NCI-H2029 (cell line): ENCODE measurements around the gene MMP23B.
"Not testable (repeated sequence)": the region's sequence is repeated elsewhere in the genome, so short reads cannot be mapped to it uniquely, and the experiment has no call there.

ENCODE experiments used
- DNase-seq: peaks from one replicate; lab custom pipeline; 2025; lab: John Stamatoyannopoulos, UW

Gene MMP23B

GRCh38 chr1:1666526-1666925, 34.6 kb downstream of the MMP23B start:
- no peak for DNase-seq

DNA sequence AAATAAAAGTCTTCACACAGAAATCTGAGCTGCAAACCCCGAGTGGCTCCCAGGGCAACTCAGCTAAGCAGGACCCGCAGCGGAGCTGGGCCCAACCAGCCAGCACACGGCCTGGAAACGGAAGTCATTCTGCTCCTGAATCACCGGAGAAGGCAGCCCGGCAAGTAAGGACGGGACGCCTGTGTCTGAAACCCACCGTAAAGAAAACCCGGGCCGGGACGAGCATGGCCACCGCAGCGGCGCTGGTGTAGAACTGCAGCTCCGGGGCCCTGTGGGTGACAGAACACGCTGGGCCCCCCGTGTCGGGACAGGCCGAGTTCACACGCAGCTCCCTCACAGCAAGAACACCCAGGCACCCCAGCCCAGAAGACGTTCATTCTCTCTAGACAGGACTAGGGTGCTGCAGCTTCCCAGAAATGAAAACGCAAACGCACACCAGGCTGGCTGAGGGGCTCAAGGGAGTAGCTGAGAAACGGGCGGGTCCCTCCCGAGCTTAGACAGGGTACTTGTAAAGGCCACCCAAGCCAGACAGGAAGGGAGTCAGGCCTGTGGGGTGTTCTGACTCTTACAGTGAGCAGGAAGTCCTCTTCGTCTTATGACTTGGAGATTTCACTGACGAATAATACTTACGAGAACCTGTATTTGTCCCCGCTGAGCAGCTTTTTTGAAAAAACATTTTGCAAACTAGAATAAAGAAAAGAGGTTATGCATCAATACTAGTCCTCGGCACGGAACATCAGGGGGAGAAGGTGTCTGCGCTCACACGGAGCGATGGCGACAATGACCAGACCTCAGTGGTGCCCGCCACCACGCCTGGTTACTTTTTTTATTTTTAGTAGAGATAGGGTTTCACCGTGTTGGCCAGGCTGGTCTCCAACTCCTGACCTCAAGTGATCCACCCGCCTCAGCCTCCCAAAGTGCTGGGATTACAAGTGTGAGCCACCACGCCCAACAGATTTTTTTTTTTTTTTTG, 37.8 kb downstream of the MMP23B start:
- no peak for DNase-seq

- no peak for DNase-seq
These were observed 38.9 kb downstream of the MMP23B start for GRCh38 chr1:1670866-1671265.

- DNase-seq, result no peak
These were observed 39.6 kb downstream of the MMP23B start for GRCh38 chr1:1671365-1672119.

DNA sequence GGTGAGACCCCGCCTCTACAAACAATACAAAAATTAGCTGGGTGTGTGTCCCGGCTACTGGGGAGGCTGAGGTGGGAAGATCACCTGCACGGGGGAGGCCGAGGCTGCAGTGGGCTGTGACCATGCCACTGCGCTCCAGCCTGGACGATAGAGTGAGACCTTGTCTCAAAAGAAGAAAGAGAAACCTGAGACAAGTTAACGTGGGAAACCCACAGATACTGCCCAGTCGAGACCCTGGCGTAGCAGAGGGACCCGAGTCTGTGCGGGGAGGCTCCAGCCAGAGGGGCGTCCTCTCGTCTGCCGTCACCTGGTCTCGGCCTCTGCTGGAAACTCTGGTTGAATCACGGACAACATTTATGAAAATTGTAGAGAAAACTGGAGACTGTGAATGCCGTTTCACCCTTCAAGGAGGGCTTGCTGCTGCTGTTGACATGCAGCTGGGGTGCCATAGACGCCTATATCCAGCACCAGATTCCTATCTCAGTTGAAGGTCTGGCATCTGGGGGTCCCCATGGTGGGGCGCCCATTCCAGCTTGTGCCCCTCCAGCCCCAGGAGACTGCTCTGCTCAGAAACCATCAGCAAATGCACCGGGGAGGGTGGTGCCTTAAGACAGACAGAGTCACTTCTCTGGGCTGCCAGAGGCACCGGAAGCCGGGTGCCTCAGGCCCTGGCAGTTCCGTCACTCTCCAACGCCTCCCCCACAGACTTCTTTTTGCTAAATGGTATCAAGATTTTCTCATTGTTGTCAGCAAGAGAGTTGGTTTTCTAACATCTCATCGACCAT, 40.4 kb downstream of the MMP23B start:
- DNase-seq, result no peak

DNA sequence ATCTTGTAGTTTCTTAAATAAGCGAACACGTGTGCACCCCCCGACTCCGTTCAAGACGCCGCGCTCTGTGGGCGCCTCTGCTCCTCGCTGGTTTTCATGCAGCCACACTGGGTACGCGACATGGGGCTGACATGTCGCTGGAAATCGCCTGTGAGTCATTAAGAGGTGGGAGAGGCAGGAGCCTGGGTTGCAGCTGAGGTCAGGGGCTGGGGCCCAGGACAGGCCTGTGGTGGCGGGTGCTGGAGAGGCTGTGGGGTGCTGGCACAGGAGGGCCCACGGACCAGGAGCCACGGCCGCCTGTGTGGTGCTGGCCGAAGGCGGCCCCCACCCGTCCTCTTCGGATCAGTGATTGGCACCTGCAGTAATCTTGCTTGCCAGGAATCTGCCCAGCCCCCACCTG, 42.8 kb downstream of the MMP23B start:
- DNase-seq, result not testable (repeated sequence)

DNA sequence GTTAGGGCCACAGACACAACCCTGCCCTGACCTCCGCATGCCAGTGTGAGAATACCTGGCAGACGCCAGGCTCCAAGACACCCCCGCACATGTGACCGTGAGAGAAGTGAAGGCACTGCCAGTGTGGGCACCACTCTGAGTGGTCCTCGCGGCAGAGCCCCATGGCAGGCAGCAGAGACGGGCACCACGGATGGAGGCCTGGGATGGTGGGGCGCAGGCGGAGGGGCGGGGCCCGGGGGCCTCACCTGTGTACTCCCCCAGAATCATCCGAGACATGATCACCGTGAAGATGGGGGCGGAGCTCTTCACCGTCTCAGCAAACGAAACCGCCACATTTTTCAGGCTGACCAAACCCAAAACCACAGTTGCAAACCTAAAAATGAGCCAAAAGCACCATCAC, 43.2 kb downstream of the MMP23B start:
- not testable (repeated sequence) for DNase-seq

- DNase-seq, result not testable (repeated sequence)
These were observed 44.1 kb downstream of the MMP23B start for GRCh38 chr1:1676087-1676486.

DNA sequence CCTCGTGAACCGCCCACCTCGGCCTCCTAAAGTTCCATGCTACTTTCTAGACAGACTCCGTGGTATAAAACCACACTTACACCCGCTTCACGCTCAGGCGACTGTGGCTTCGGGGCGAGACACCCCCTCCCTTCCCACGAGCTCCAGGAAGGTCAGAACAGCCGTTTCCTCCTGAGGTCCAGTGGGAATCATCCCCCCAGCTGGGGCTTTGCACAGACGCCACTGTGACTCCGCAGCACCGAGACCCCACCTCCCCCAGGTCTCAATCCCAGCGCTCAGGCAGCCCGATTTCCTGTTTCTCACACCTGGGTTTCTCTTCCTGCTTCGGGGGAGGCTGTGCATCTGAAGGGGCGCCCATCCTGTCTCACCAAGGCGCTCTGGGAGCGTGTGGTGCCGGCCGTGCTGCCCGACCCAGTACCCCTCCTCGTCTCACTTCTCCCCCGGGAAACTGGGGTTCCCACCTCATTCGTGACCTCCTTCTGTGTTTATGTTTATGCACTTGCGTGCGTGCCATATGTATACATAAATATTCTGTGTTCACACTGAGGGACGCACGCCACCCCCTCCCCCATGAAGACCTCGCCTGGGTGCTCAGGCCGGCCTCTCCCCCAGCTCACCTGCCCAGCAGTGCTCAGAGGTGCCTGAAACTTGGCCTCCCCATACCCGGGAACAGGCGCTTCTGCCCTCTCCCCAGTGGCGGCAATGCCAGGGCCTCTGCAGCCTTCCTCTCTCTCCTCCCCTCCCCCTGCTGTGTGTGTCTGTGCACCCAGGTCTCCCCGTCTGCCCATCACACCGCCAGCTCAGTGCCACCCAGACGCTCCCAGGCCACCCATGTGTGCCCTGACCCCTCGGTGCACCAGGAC, 46.0 kb downstream of the MMP23B start:
- DNase-seq, result no peak

DNA sequence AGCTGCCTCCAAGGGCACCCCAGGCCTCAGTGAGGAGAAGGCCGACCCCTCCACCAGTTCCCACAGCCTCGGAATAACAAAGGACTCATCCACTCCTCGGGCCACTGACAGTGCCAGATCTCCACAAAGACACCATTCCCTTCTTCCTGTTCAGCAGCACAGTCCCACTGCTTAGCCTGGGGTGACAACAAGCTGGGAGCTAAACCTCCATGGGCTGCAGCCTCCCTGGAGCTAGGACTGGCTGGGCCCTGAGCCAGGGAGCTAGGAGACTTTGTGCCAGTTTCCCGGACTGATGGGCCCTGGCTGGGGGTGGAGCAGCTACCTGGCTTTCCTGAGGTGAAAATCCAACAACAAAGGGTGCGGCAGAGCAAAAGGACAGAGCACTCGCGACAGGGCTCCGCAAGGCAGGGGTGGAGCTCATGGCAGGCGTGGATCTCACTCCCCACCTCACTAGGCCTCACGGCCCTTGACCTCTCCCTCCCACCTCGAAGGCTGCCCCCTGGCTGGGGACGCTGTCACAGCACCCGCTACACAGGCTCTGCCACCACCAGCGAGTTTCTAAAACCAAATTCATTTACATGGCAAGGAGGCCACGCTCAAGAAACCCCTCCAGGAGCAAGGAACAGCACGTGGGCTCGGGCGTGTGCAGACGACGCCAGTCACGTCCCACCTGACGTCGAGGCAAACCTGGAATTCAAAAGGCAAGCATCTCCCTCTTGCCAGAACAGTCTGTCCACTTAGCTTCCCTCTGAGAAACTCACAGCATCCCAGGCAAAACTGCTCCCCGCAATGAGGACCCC, 46.8 kb downstream of the MMP23B start:
- DNase-seq, result no peak

- no peak for DNase-seq
These were observed 48.3 kb downstream of the MMP23B start for GRCh38 chr1:1680031-1680911.

GRCh38 chr1:1680912-1681273, 48.9 kb downstream of the MMP23B start:
- no peak for DNase-seq

DNA sequence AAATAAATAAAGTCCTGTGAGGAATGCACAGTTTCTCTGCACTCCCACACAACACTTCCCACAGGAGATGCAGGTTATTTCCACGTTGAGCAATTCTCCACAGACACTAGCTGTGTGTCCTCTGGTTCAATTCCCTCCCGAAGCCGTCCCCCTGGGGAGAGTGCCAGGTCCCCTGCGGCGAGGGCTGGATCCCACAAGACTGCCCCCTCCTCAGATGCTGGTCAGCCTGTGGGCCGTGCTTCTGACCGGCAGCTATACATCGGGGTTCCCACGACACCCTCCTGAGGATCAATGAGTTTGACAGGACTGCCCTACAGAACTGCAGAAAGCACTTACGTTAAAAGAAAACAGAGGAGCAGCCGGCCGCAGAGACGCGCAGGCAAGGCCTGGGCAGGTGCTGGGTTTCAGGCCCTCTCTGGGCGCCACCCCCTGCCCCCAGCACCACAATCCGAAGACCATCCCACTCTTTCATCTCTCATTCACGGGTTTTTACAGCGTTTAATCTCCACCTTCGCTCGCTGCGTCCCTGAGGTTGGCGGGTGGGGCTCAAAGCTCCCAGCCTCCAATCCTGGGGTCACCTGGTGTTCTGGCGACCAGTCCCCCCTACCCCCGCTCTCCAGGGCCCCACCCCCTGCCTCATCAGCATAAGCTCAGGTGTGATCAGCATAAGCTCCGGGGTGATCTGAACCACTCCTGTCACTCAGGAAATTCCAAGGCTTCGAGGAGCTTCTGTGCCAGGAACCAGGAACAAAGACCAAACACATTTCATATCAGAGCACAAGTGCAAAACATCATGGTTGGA, 51.3 kb downstream of the MMP23B start:
- DNase-seq, result no peak
